Diencephalon (tissue), 1 donor: ENCODE measurements around the gene IQCF2. TPM values are rescaled to one million over a fixed set of nuclear protein-coding genes. Genes with fewer than 3 reads are reported as not detected.

ENCODE experiments used
- small RNA-seq: library from RNA; depleted of rRNA; stranded (forward); fragments of <200 nt; gene quantifications from one replicate; pipeline ENCODE3, GENCODE V24; 2014
- total RNA-seq: library from RNA; depleted of rRNA; stranded (reverse); fragments of >200 nt; gene quantifications from one replicate; pipeline ENCODE4 v1.2.3, GENCODE V29; 2014

Gene IQCF2
- total RNA-seq, result not detected

GRCh38 chr3:51860703-51861665, at the start of gene IQCF2:
IQCF2 (plus strand) TSS chr3:51861615; CDS start chr3:51861667, 52 bp downstream.

GRCh38 chr3:51875501-51875900, 14.1 kb downstream of the IQCF2 start, which contains the start of gene IQCF5:
IQCF5 (minus strand) TSS chr3:51875601; CDS start chr3:51875531, 70 bp downstream.

Small RNA genes within 50 kb of the gene (small RNA-seq; reads per million reads assigned to genes)
- not detected for gene RN7SL504P

Other genes starting within 250 kb of the IQCF2 start
- 26.5 TPM for gene TEX264, start 190.4 kb upstream of the IQCF2 start, total RNA-seq
- gene GRM2, start 154.5 kb upstream of the IQCF2 start, total RNA-seq, result 12.5 TPM
- gene IQCF6, start 82.4 kb upstream of the IQCF2 start, total RNA-seq, result not detected
- gene IQCF5, start 14.0 kb downstream of the IQCF2 start, total RNA-seq, result not detected
- not detected for gene IQCF1, start 41.7 kb downstream of the IQCF2 start, total RNA-seq
- gene RRP9, start 80.3 kb downstream of the IQCF2 start, total RNA-seq, result 12.9 TPM
- 4.8 TPM for gene PARP3, start 80.7 kb downstream of the IQCF2 start, total RNA-seq
- 0.46 TPM for gene GPR62, start 93.8 kb downstream of the IQCF2 start, total RNA-seq
- 38.8 TPM for gene PCBP4, start 105.8 kb downstream of the IQCF2 start, total RNA-seq
- gene ABHD14B, start 112.4 kb downstream of the IQCF2 start, total RNA-seq, result 3.9 TPM
- gene ABHD14A, start 113.4 kb downstream of the IQCF2 start, total RNA-seq, result 33.0 TPM
- gene ACY1, start 121.9 kb downstream of the IQCF2 start, total RNA-seq, result 4.2 TPM
- gene RPL29, start 134.3 kb downstream of the IQCF2 start, total RNA-seq, result 715 TPM
- gene DUSP7, start 195.0 kb downstream of the IQCF2 start, total RNA-seq, result 9.5 TPM